ENCODE measurements around the gene PARP3.

Gene PARP3

GRCh38 chr3:51933471-51934138 lies 8.6 kb upstream of the PARP3 start:
- Histone ChIP-seq H3K4me1 (ENCODE audit: control insufficient read depth, insufficient read depth, low read length, poor library complexity, severe bottlenecking) (no peaks in the 10 kb centered on the region), H3K36me3 (ENCODE audit: control insufficient read depth, insufficient read depth, low read length) (peaks cover 60% of the 10 kb centered on the region), H3K4me3 (ENCODE audit: insufficient read depth, low read depth, low read length, poor library complexity, severe bottlenecking) (no peak overlapping the region), H3K9me3 (ENCODE audit: control insufficient read depth, low read length) (no peaks in the 10 kb centered on the region), H3K27ac (ENCODE audit: insufficient read depth, low read length, poor library complexity, severe bottlenecking) (no peak overlapping the region), H3K27me3 (replicated peaks; ENCODE audit: control insufficient read depth, insufficient read depth, low read length, poor library complexity, severe bottlenecking) (no peaks in the 10 kb centered on the region)
- DNase-seq, result no peak

- Histone ChIP-seq H3K9me3 (ENCODE audit: control insufficient read depth, low read length) (no peaks in the 10 kb centered on the region), H3K27me3 (replicated peaks; ENCODE audit: control insufficient read depth, insufficient read depth, low read length, poor library complexity, severe bottlenecking) (no peaks in the 10 kb centered on the region), H3K36me3 (ENCODE audit: control insufficient read depth, insufficient read depth, low read length) (peaks cover 62% of the 10 kb centered on the region), H3K4me3 (ENCODE audit: insufficient read depth, low read depth, low read length, poor library complexity, severe bottlenecking) (no peak overlapping the region), H3K27ac (ENCODE audit: insufficient read depth, low read length, poor library complexity, severe bottlenecking) (no peak overlapping the region), H3K4me1 (ENCODE audit: control insufficient read depth, insufficient read depth, low read length, poor library complexity, severe bottlenecking) (no peaks in the 10 kb centered on the region)
- DNase-seq, result no peak
Observed at GRCh38 chr3:51934139-51934850, 7.9 kb upstream of the PARP3 start.

GRCh38 chr3:51934991-51935885 lies 6.9 kb upstream of the PARP3 start:
- Histone ChIP-seq H3K9me3 (ENCODE audit: control insufficient read depth, low read length) (no peaks in the 10 kb centered on the region), H3K36me3 (ENCODE audit: control insufficient read depth, insufficient read depth, low read length) (peaks cover 62% of the 10 kb centered on the region), H3K27me3 (replicated peaks; ENCODE audit: control insufficient read depth, insufficient read depth, low read length, poor library complexity, severe bottlenecking) (no peaks in the 10 kb centered on the region), H3K27ac (ENCODE audit: insufficient read depth, low read length, poor library complexity, severe bottlenecking) (no peak overlapping the region), H3K4me1 (ENCODE audit: control insufficient read depth, insufficient read depth, low read length, poor library complexity, severe bottlenecking) (no peaks in the 10 kb centered on the region), H3K4me3 (ENCODE audit: insufficient read depth, low read depth, low read length, poor library complexity, severe bottlenecking) (no peak overlapping the region)
- DNase-seq, result no peak

- H3K4me1 ChIP-seq (ENCODE audit: control insufficient read depth, insufficient read depth, low read length, poor library complexity, severe bottlenecking), result peaks cover 4% of the 10 kb centered on the region
- no peaks in the 10 kb centered on the region for H3K27me3 ChIP-seq (replicated peaks; ENCODE audit: control insufficient read depth, insufficient read depth, low read length, poor library complexity, severe bottlenecking)
- DNase-seq, result no peak
- no peak overlapping the region for H3K4me3 ChIP-seq (ENCODE audit: insufficient read depth, low read depth, low read length, poor library complexity, severe bottlenecking)
- H3K27ac ChIP-seq (ENCODE audit: insufficient read depth, low read length, poor library complexity, severe bottlenecking), result no peak overlapping the region
- H3K9me3 ChIP-seq (ENCODE audit: control insufficient read depth, low read length), result no peaks in the 10 kb centered on the region
- peaks cover 62% of the 10 kb centered on the region for H3K36me3 ChIP-seq (ENCODE audit: control insufficient read depth, insufficient read depth, low read length)
Observed at GRCh38 chr3:51935886-51936755, 6.0 kb upstream of the PARP3 start.

GRCh38 chr3:51937014-51937413 lies 5.1 kb upstream of the PARP3 start:
- Histone ChIP-seq H3K27ac (ENCODE audit: insufficient read depth, low read length, poor library complexity, severe bottlenecking) (no peak overlapping the region), H3K4me3 (ENCODE audit: insufficient read depth, low read depth, low read length, poor library complexity, severe bottlenecking) (no peak overlapping the region), H3K4me1 (ENCODE audit: control insufficient read depth, insufficient read depth, low read length, poor library complexity, severe bottlenecking) (peaks cover 8% of the 10 kb centered on the region), H3K36me3 (ENCODE audit: control insufficient read depth, insufficient read depth, low read length) (peaks cover 62% of the 10 kb centered on the region), H3K9me3 (ENCODE audit: control insufficient read depth, low read length) (no peaks in the 10 kb centered on the region), H3K27me3 (replicated peaks; ENCODE audit: control insufficient read depth, insufficient read depth, low read length, poor library complexity, severe bottlenecking) (no peaks in the 10 kb centered on the region)
- DNase-seq, result no peak

GRCh38 chr3:51937611-51938450 lies 4.3 kb upstream of the PARP3 start:
- Histone ChIP-seq H3K9me3 (ENCODE audit: control insufficient read depth, low read length) (no peaks in the 10 kb centered on the region), H3K4me3 (ENCODE audit: insufficient read depth, low read depth, low read length, poor library complexity, severe bottlenecking) (no peak overlapping the region), H3K4me1 (ENCODE audit: control insufficient read depth, insufficient read depth, low read length, poor library complexity, severe bottlenecking) (peaks cover 15% of the 10 kb centered on the region), H3K36me3 (ENCODE audit: control insufficient read depth, insufficient read depth, low read length) (peaks cover 59% of the 10 kb centered on the region), H3K27me3 (replicated peaks; ENCODE audit: control insufficient read depth, insufficient read depth, low read length, poor library complexity, severe bottlenecking) (no peaks in the 10 kb centered on the region), H3K27ac (ENCODE audit: insufficient read depth, low read length, poor library complexity, severe bottlenecking) (no peak overlapping the region)
- DNase-seq, result no peak

GRCh38 chr3:51938780-51939425 lies 3.3 kb upstream of the PARP3 start:
- no peak overlapping the region for H3K27ac ChIP-seq (ENCODE audit: insufficient read depth, low read length, poor library complexity, severe bottlenecking)
- H3K27me3 ChIP-seq (replicated peaks; ENCODE audit: control insufficient read depth, insufficient read depth, low read length, poor library complexity, severe bottlenecking), result no peaks in the 10 kb centered on the region
- peaks cover 48% of the 10 kb centered on the region for H3K36me3 ChIP-seq (ENCODE audit: control insufficient read depth, insufficient read depth, low read length)
- H3K4me3 ChIP-seq (ENCODE audit: insufficient read depth, low read depth, low read length, poor library complexity, severe bottlenecking), result no peak overlapping the region
- H3K9me3 ChIP-seq (ENCODE audit: control insufficient read depth, low read length), result no peaks in the 10 kb centered on the region
- DNase-seq, result no peak
- H3K4me1 ChIP-seq (ENCODE audit: control insufficient read depth, insufficient read depth, low read length, poor library complexity, severe bottlenecking), result peaks cover 21% of the 10 kb centered on the region

GRCh38 chr3:51940648-51941462 lies 1.3 kb upstream of the PARP3 start:
- H3K4me3 ChIP-seq (ENCODE audit: insufficient read depth, low read depth, low read length, poor library complexity, severe bottlenecking), result peak overlapping the region; percentile 69
- peak overlapping the region; percentile 49 for H3K27ac ChIP-seq (ENCODE audit: insufficient read depth, low read length, poor library complexity, severe bottlenecking)
- peaks cover 29% of the 10 kb centered on the region for H3K36me3 ChIP-seq (ENCODE audit: control insufficient read depth, insufficient read depth, low read length)
- H3K4me1 ChIP-seq (ENCODE audit: control insufficient read depth, insufficient read depth, low read length, poor library complexity, severe bottlenecking), result peaks cover 21% of the 10 kb centered on the region
- H3K9me3 ChIP-seq (ENCODE audit: control insufficient read depth, low read length), result no peaks in the 10 kb centered on the region
- DNase-seq, result no peak
- no peaks in the 10 kb centered on the region for H3K27me3 ChIP-seq (replicated peaks; ENCODE audit: control insufficient read depth, insufficient read depth, low read length, poor library complexity, severe bottlenecking)
